Right ventricle myocardium superior (tissue), 1 donor: ENCODE measurements around the gene PKP2. TPM values are rescaled to one million over a fixed set of nuclear protein-coding genes. Genes with fewer than 3 reads are reported as not detected.

ENCODE experiments used
- ATAC-seq: fragments of 200-7000 bp; cut with Tn5 transposase; one replicate; pipeline ENCODE4 v1.9.1; 2020; ENCODE audit warnings: mild to moderate bottlenecking; ENCODE audit not compliant: poor library complexity
- DNase-seq: peaks from one replicate; pipeline ENCODE4 v3.0.0-alpha.2; 2020
- intact Hi-C: fragments of 100-400 bp; cut with DNase I; formaldehyde crosslinking; loops from one replicate; pipeline ENCODE4 v1.11.2; 2022
- total RNA-seq: library from RNA; stranded (reverse); fragmentation: NEBNext Ultra II Directional; extraction: Animal tissue kit (Norgen Biotek cat#: 25700); gene quantifications from one replicate; pipeline ENCODE4 v1.2.1, GENCODE V29; 2021
- donor health status: DM: no; HTN: yes; CAD: no; lungs with severe emphysema.

The PKP2 gene
- total RNA-seq, 1 donor from 2014 or later = 400 TPM

GRCh38 chr12:32783029-32783428 is 113.5 kb downstream of the PKP2 start:
- DNase-seq (no peak), ATAC-seq (no peak)
- intact Hi-C loops = no loop called here

GRCh38 chr12:32780071-32780470 is 116.5 kb downstream of the PKP2 start:
- ATAC-seq (no peak), DNase-seq (no peak)
- intact Hi-C loops = no loop called here

GRCh38 chr12:32777691-32778175 is 118.8 kb downstream of the PKP2 start:
- no peak for DNase-seq
- no peak for ATAC-seq
- intact Hi-C loops = no loop called here

GRCh38 chr12:32777159-32777558 is 119.4 kb downstream of the PKP2 start:
- intact Hi-C loops = no loop called here
- ATAC-seq = no peak
- no peak for DNase-seq

GRCh38 chr12:32776258-32776657 is 120.3 kb downstream of the PKP2 start:
- intact Hi-C loops = no loop called here
- ATAC-seq = no peak
- no peak for DNase-seq

- intact Hi-C loops = no loop called here
- ATAC-seq = no peak
- no peak for DNase-seq
Observed at GRCh38 chr12:32773691-32774090, 122.9 kb downstream of the PKP2 start.

GRCh38 chr12:32770141-32770540 is 126.4 kb downstream of the PKP2 start:
- DNase-seq (no peak), ATAC-seq (no peak)
- intact Hi-C loops = no loop called here

GRCh38 chr12:32768518-32768917 is 128.1 kb downstream of the PKP2 start:
- DNase-seq = no peak
- ATAC-seq = no peak
- intact Hi-C loops = loop anchor here (10.0 kb wide), 1 partner anchor 1236 kb away; no protein-coding TSS in a partner anchor

GRCh38 chr12:32765906-32766305 is 130.7 kb downstream of the PKP2 start:
- DNase-seq = no peak
- intact Hi-C loops = loop anchor here (10.0 kb wide), 1 partner anchor 1239 kb away; no protein-coding TSS in a partner anchor
- ATAC-seq = no peak

- ATAC-seq (no peak), DNase-seq (no peak)
- intact Hi-C loops = loop anchor here (10.0 kb wide), 1 partner anchor 1243 kb away; no protein-coding TSS in a partner anchor
Observed at GRCh38 chr12:32761716-32762115, 134.9 kb downstream of the PKP2 start.

- DNase-seq (no peak), ATAC-seq (no peak)
- intact Hi-C loops = loop anchor here (2.0 to 5.0 kb wide), 2 partner anchors 162 to 1265 kb away; partner anchors contain the start of gene ALG10
Observed at GRCh38 chr12:32757157-32757556, 139.4 kb downstream of the PKP2 start.

GRCh38 chr12:32756476-32757066 is 140.0 kb downstream of the PKP2 start:
- intact Hi-C loops = loop anchor here (2.0 to 5.0 kb wide), 2 partner anchors 162 to 1266 kb away; partner anchors contain the start of gene ALG10
- DNase-seq (no peak), ATAC-seq (no peak)

GRCh38 chr12:32755654-32756475 is 140.7 kb downstream of the PKP2 start, which contains the start of gene YARS2:
YARS2 (minus strand) TSS chr12:32755897; CDS start chr12:32755874, 23 bp downstream.
- DNase-seq (peak; percentile 96), ATAC-seq (peak; percentile 100)
- intact Hi-C loops = loop anchor here (2.0 to 5.0 kb wide), 2 partner anchors 163 to 1266 kb away; partner anchors contain the start of gene ALG10

GRCh38 chr12:32755051-32755653 is 141.4 kb downstream of the PKP2 start:
- intact Hi-C loops = loop anchor here (5.0 kb wide), 1 partner anchor 1267 kb away; the partner anchor contains the start of gene ALG10
- peak; percentile 68 for ATAC-seq
- DNase-seq = peak; percentile 69

- ATAC-seq (no peak), DNase-seq (no peak)
- intact Hi-C loops = no loop called here
Observed at GRCh38 chr12:32754111-32754510, 142.5 kb downstream of the PKP2 start.

- DNase-seq (no peak), ATAC-seq (no peak)
- intact Hi-C loops = no loop called here
Observed at GRCh38 chr12:32753605-32754004, 143.0 kb downstream of the PKP2 start.

- no peak for DNase-seq
- intact Hi-C loops = no loop called here
- no peak for ATAC-seq
Observed at GRCh38 chr12:32743264-32743663, 153.3 kb downstream of the PKP2 start.

GRCh38 chr12:32742133-32742532 is 154.4 kb downstream of the PKP2 start:
- ATAC-seq (no peak), DNase-seq (no peak)
- intact Hi-C loops = no loop called here
